Measurements from ENCODE around the gene RNF187. TPM values are rescaled to one million over a fixed set of nuclear protein-coding genes. Genes with fewer than 3 reads are reported as not detected.

Gene RNF187
- total RNA-seq, 1 experiment from 2014 or later = 63.4 TPM

- Histone ChIP-seq H3K14ac (ENCODE audit: insufficient read depth, low read length) (peak overlapping the region; percentile 75; the same call in 1 of the 2 replicates), H4K20me1 (ENCODE audit: control insufficient read depth, insufficient read depth, insufficient read length) (no peaks in the 10 kb centered on the region), H3K4ac (ENCODE audit: low read depth, low read length) (no peak overlapping the region), H3K9me3 (ENCODE audit: control insufficient read depth, low read depth, low read length) (no peaks in the 10 kb centered on the region), H4K8ac (replicated peaks; ENCODE audit: insufficient read length, low read depth, low read length) (no peak overlapping the region), H3K4me1 (ENCODE audit: insufficient read depth, low read length) (no peaks in the 10 kb centered on the region), H3K18ac (ENCODE audit: insufficient read length, low read depth, low read length) (no peak overlapping the region), H3K79me1 (ENCODE audit: insufficient read depth, low read depth, low read length, poor library complexity, severe bottlenecking) (no peaks in the 10 kb centered on the region), H3K23me2 (ENCODE audit: insufficient read length, low read depth, low read length, poor library complexity, severe bottlenecking) (no peaks in the 10 kb centered on the region), H3K79me2 (ENCODE audit: insufficient read depth, low read length) (no peaks in the 10 kb centered on the region), H3K56ac (ENCODE audit: insufficient read length, low read depth, low read length) (no peak overlapping the region), H4K5ac (ENCODE audit: insufficient read length, low read depth, low read length) (no peak overlapping the region), H2BK5ac (ENCODE audit: insufficient read length, low read length) (no peak overlapping the region), H2BK15ac (ENCODE audit: low read depth, low read length) (no peak overlapping the region), H2AK5ac (ENCODE audit: insufficient read length, low read length) (no peak overlapping the region), H2BK12ac (ENCODE audit: insufficient read length, low read depth, low read length) (no peak overlapping the region), H3K27ac (ENCODE audit: insufficient read length, low read depth, low read length) (no peak overlapping the region), H3K27me3 (ENCODE audit: insufficient read depth, low read length) (peaks cover 3% of the 10 kb centered on the region; the same call in 1 of the 2 replicates), H3K4me2 (ENCODE audit: insufficient read depth, insufficient read length, low read length) (peak overlapping the region; percentile 77), H4K91ac (ENCODE audit: insufficient read length, low read depth, low read length) (no peak overlapping the region), H2BK120ac (ENCODE audit: low read depth, low read length, poor library complexity, severe bottlenecking) (no peak overlapping the region), H3K23ac (ENCODE audit: insufficient read length, low read depth, low read length) (no peak overlapping the region), H2AFZ (ENCODE audit: low read length) (no peak overlapping the region), H2BK20ac (ENCODE audit: low read depth, low read length, poor library complexity, severe bottlenecking) (no peak overlapping the region), H3K9ac (ENCODE audit: extremely low read depth, insufficient read length, low read length) (peak overlapping the region; percentile 47), H3T11ph (ENCODE audit: low read length) (no peak overlapping the region)
- Mint-ChIP-seq H3K9me3 (no peaks in the 10 kb centered on the region; a peak in 1 of 5 replicates), H3K36me3 (ENCODE audit: insufficient read depth in 1 of 3, low read depth in 3 of 3) (peaks cover 4 to 8% (median 5%) of the 10 kb centered on the region in 3 experiments; a peak in 6 of 7 replicates), H3K27me3 (ENCODE audit: low read depth) (peaks cover 34% of the 10 kb centered on the region), H3K27ac (peak overlapping the region; percentile 92 to 99 (median 99); a peak in 5 of 7 replicates), H3K4me3 (peak overlapping the region; percentile 95 to 100), H3K4me1 (peaks cover 21 to 26% of the 10 kb centered on the region in 2 experiments)
- WGBS (ENCODE audit: extremely low coverage, insufficient read length, low lambda C conversion rate) = no CpG with 5 or more reads among the region's 13 CpGs
- DNase-seq = no peak
- TF ChIP-seq CTCF (conservative IDR thresholded peaks at IDR 0.05) = no peak
Measured at GRCh38 chr1:228457017-228457395, 30.2 kb upstream of the RNF187 start.

Measured in H9 (cell line).